ENCODE measurements around the gene TAL1. TPM values are rescaled to one million over a fixed set of nuclear protein-coding genes. Genes with fewer than 3 reads are reported as not detected.
A peak's percentile ranks its signal among the peaks of the same experiment; 100 is the strongest.

The TAL1 gene
- total RNA-seq, 1 donor from 2014 or later, result 0.69 TPM

DNA sequence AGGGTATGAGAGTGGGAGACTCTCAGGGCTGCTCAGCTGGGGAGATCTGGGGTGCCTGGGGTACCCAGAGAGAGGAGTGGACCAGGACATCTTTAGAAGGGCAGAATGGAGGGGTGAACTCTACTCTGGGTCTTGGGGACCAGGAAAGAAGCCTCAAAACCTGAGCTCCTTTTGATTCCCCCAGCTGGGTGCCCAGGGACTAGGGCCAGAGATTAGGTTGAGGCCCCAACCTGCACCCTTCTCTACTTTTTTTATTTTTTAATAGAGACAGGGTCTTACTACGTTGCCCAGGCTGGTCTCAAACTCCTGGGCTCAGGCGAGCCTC lies 44.1 kb downstream of the TAL1 start:
- TF ChIP-seq, protein P1, sequence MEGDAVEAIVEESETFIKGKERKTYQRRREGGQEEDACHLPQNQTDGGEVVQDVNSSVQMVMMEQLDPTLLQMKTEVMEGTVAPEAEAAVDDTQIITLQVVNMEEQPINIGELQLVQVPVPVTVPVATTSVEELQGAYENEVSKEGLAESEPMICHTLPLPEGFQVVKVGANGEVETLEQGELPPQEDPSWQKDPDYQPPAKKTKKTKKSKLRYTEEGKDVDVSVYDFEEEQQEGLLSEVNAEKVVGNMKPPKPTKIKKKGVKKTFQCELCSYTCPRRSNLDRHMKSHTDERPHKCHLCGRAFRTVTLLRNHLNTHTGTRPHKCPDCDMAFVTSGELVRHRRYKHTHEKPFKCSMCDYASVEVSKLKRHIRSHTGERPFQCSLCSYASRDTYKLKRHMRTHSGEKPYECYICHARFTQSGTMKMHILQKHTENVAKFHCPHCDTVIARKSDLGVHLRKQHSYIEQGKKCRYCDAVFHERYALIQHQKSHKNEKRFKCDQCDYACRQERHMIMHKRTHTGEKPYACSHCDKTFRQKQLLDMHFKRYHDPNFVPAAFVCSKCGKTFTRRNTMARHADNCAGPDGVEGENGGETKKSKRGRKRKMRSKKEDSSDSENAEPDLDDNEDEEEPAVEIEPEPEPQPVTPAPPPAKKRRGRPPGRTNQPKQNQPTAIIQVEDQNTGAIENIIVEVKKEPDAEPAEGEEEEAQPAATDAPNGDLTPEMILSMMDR (conservative IDR thresholded peaks at IDR 0.05; ENCODE audit: low read depth, low read length), result no peak
- H3K4me3 ChIP-seq (ENCODE audit: low read depth, low read length), result peak overlapping the region; percentile 67
- DNase-seq (ENCODE audit: low read depth), result no peak

DNA sequence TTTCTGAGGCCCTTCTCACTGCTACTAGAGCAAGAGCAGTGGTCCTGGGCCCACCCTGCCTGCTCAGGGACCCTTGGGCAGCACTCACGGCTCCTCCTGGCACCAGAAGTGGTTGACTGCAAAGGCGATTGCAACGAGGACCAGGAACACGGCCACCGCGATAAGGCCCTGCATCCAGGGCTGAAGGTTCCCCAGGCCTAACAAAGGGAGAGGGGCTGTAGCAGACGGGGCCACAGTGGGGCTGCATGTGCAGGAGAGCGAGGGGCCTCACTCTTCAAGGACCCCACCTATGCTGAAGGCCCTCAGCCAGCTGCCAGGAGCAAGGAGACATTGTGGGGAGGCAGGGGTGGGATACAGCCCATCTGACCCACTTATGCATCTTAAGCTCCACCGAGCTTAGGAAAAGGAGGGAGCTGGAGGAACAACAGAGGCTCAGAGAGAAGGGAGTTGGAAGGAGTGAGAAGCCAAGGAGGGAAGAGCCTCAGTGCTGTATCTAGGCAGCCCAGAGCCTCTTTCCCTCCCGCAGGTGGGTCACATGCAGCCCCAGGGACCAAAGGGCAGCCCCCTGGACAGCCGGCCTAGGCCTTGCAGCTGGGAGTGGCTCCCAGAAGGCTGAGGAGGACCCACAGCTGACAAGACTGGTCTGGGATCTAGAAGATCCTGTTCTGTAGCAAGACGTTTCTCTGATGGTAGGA lies 44.6 kb downstream of the TAL1 start:
- no peak for DNase-seq (ENCODE audit: low read depth)
- TF ChIP-seq, protein P1 (conservative IDR thresholded peaks at IDR 0.05; ENCODE audit: low read depth, low read length), result no peak
- peak overlapping the region; percentile 67 for H3K4me3 ChIP-seq (ENCODE audit: low read depth, low read length)

DNA sequence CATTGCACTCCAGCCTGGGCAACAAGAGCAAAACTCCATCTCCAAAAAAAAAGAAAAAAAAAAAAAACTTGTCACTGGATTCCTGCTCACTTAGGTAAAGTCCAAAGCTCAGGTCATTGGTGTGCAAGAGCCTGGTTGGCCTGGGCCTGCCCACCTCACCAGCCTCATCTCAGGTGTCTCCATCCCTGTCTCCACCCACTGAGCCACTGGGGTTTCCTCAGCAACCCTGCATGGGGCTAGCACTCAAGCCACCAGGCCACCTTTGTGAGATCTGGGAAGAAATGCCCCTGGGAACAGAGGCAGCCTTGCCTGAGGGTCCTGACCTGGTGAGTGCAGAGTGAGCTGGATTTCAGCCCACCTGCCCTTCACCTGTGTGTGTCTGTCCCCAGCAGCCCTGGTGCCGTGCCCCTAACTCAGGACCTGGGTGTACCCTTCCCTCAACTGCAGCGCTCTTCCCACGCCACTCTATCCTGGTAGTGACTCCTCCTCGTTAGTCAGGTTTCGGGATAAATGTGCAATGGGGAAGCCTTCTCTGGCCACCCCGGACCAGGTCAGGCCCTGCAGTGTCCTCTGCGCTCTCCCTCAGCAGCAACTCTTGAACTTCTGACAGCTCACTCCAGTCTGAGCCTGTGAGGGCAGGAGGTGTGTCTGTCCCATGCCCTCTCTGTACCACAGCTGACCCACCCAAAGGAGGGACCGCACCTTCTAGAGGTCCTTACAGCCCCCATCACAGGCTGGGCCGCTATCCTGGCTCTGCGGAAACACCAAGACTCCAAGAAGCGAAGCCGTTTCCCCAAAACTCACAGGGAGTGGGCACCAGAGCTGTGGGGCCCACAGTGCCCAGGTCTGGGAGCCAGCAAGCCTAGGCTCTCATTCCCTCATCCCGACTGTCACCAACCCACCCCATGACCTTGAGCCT lies 45.5 kb downstream of the TAL1 start:
- TF ChIP-seq, protein P1 (conservative IDR thresholded peaks at IDR 0.05; ENCODE audit: low read depth, low read length), result no peak
- H3K4me3 ChIP-seq (ENCODE audit: low read depth, low read length), result peak overlapping the region; percentile 67
- no peak for DNase-seq (ENCODE audit: low read depth)

DNA sequence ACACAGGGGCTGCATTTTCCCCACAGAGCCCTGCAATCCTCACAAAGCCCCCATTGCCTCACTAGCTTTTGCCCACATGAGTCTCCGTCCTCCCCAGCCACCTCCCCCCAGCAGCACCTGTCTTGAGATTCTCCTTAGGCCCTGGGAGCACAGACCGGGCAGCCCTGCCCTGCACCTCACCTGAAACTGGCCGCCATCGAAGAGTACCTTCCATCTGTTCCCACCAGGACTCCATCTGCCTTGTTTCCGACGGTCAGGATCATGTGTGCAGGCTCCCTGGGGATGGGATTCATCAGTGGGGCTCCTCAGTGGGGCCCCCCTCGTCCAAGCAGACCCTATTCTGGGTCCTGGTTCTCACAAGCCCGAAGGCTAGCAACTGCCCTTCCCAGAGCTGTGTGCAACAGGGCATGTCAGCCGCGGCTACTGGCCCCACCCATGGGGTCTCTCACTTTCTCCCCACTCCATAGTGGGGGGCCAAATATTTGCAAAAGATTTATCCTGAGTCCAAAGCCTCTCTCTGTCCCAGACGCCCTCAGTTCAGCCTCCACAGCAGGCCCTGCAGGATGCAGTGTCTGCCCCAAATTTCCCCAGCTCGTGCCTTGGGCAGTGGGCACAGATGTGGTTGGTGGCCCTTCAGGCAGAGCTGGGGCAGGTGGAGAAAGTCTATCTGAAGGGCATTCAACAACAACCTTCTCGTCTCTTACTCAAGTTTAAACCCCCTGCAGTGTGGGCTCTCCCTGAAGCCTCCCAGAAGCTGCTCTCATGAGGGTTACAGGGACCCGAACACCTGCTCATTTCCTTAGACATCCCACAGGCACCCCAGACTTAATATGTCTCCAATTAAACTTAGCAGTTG lies 47.0 kb downstream of the TAL1 start:
- DNase-seq (ENCODE audit: low read depth), result no peak
- TF ChIP-seq, protein P1 (conservative IDR thresholded peaks at IDR 0.05; ENCODE audit: low read depth, low read length), result no peak
- H3K4me3 ChIP-seq (ENCODE audit: low read depth, low read length), result peak overlapping the region; percentile 36

DNA sequence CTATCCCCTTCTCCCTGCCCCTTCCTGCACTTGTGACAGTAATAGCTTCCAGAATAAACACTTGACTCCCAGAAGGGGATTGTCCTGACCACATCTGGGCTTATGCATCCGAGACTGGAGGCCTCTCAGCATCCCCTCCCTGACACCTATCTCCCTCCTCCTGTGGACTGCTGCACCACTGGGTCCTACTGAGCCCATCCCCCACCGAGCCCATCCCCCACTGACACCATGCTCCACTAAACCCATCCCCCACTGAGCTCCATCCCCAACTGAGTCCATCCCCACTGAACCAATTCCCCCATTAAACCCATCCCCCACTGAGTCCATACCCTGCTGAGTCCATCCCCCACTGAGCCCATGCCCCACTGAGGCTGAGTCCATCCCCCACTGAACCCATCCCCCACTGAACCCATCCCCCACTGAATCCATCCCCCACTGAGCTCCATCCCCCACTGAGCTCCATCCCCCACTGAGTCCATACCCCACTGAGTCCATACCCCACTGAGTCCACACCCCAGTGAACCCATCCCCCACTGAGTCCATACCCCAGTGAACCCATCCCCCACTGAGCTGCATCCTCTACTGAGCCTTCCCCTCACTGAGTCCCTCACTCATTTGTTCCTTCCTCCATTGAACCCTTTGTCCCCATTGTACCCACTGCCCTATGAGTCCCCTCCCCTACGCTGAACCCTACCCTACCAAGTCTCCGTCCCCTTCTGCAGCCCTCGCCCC lies 47.8 kb downstream of the TAL1 start:
- DNase-seq (ENCODE audit: low read depth), result peak; percentile 88
- TF ChIP-seq, protein P1 (conservative IDR thresholded peaks at IDR 0.05; ENCODE audit: low read depth, low read length), result no peak
- H3K4me3 ChIP-seq (ENCODE audit: low read depth, low read length), result peak overlapping the region; percentile 36

Measured in epithelial cell of proximal tubule (primary cell).